Posterior cingulate gyrus (tissue), 11 donors: ENCODE data around the gene VSX1.

Experiments
- DNase-seq, 10 donors: peaks; one replicate each; pipeline versions ENCODE4 v3.0.0 to v3.0.0-alpha.2; 2020 to 2021; ENCODE audit warnings: mixed read lengths in 3 of 10
- intact Hi-C: fragments of 100-400 bp; cut with DNase I; formaldehyde crosslinking; loops from one replicate; pipeline ENCODE4 v1.15.1; 2023

VSX1 gene

GRCh38 chr20:25044261-25044560, 37.7 kb downstream of the VSX1 start:
- intact Hi-C loops, result no loop called here
- peak in 1 of 10 donors; percentile 39 for DNase-seq

GRCh38 chr20:25043499-25044260, 38.3 kb downstream of the VSX1 start:
- DNase-seq, result peak in 3 of 10 donors; percentile 45 to 81 (median 56)
- intact Hi-C loops, result no loop called here

DNA sequence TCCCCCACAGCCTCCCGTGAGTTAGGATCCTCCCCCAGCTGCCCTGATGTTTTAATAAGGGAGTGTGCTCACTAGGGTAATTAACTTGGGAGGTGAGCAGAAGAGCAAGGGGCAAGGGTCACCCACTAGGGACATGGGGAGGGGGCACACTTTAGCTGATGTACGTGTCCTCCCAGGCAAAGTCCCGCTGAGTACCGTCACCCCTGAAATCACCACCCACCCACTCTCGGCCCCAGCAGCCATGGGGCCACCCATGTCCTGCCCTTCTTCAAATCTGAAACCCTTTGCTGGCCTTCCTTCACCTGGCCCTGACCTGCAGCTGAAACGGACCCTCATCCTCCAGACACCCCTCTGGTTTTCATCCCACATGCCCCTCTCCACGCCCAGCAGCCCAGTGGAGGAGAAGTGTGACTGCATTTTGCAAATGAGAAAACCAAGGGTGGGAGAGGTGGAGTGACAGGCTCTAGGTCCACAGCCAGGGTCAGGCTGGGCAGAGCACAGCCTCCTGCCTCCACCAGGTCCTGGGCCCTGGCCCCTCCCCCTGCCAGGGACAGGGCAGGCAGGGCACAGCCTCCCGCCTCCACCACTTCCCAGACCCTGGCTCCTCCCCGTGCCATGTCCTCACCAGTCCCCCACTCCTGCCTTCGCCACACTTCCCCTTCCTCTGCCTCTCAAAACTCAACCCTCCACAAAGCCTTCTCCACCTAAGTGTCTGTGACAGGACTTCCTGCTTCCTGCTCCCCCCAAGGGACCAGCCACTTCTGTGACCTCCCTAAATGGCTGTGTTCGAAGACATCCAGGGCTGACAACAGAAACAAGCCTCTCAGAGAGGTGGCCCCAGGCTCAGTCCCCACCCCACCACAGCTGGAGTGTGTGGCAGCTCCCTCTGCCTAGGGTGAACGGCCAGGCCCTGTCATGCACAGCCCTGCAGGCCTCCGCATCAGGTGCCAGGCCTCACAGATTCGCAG, 39.1 kb downstream of the VSX1 start:
- intact Hi-C loops, result no loop called here
- DNase-seq, result peak in 3 of 10 donors; percentile 66 to 91 (median 73)

GRCh38 chr20:25041813-25042530, 40.0 kb downstream of the VSX1 start:
- intact Hi-C loops, result no loop called here

DNA sequence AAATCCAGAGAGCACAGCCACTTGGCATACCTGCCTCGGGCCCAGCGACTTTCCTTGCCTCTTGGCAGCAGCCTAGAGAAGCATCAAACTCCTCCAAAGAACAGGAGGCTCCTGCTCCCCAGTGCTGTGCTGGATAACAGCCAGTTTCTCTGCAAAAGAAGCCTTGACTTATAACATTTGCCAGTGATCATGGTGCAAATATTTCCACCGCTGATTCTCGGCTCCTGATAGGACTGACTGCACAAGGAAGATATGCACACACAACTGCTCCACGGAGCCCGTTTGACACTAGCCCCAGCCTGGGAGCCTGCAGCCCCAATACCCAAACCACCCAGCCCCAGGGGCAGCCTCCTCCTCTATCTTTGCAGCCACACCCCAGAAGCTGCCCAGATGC, 41.5 kb downstream of the VSX1 start:
- DNase-seq, result peak in 2 of 10 donors; percentile 52 to 79
- intact Hi-C loops, result no loop called here

More at GRCh38 chr20:25041813-25042530, 40.0 kb downstream of the VSX1 start:
- peak in 2 of 10 donors; percentile 72 to 75 for DNase-seq

DNA sequence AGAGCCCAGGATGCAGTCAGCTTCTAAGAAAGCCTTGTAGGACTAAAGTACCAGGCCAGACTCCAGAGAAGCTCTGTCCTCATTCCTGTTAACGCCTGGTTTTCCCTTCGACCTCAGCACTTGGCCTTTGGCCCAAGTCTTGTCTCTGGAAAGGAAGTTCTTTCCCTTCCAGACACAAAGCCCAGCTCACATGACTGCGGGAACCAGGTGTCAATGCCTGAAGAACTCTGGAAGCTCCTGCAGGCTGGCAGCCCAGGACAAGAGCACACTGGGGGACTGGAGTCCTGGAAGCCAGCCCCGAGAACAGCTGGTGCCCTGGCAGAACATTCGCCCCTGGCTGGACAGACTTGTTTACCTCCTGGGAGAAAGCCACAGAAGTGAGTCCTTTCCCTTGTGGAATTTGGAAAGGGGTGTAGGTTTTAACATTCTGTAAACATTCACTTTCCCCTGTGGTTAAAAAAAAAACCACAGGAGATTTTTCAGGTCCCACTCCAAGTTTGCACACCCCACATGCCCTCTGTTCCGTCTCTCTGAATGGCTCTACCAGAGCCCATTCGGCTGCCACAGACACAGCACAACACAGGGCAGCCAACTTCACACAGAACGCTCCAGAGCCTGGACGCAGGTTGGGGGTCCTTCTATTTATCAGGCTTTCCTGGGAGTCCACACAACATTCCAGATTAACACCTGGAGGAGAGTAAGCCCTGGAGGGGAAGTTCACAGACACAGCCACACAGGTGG, 42.1 kb downstream of the VSX1 start:
- intact Hi-C loops, result no loop called here
- DNase-seq, result peak; percentile 55 to 94 (median 75)

- peak in 2 of 10 donors; percentile 66 to 72 for DNase-seq
Observed at GRCh38 chr20:25038591-25039015, 43.3 kb downstream of the VSX1 start.

GRCh38 chr20:25038103-25038410, 43.9 kb downstream of the VSX1 start:
- intact Hi-C loops, result no loop called here
- DNase-seq, result peak in 2 of 10 donors; percentile 11 to 48

More at GRCh38 chr20:25038591-25039015, 43.3 kb downstream of the VSX1 start:
- intact Hi-C loops, result no loop called here

DNA sequence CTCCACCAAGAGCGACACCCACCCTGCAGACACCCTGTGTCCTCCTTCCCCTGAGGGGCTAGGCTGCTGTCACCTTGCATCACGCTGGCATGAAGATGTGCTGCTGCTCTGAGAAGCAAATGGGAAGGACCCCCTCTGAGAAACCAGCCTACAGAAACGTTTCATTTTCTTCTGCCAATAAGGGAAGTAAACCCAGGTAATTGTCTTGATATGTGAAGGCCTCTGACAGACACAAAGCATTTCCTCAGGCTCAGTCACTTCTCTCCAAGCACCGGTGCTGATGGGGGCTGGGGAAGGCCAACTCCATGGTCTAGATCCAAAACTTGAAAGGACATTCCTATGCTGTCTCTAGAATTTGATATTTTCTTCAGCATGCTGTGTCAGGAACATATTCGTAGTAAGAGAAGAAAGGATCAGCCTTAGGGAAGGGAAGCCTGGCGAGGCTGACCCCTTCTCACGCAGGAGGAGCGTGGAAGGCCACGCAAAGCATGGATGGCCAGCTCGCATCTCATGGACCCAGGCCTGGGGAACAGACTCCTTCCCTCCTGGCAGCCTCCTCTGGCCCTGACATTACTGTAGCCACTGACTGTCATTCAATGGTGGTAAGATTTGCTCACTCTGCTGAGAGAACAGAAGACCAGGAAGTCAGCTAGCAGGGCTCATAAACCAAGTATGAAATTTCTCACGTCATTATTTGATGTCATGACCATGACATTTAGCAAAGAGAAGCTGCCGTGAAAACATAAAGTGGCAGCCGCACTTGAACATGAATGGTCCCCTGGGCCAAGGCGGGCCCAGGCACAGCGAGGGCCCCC, 44.4 kb downstream of the VSX1 start:
- peak in 2 of 10 donors; percentile 32 to 71 for DNase-seq
- intact Hi-C loops, result no loop called here

- intact Hi-C loops, result no loop called here
- peak in 1 of 10 donors; percentile 29 for DNase-seq
Observed at GRCh38 chr20:25036331-25036936, 45.5 kb downstream of the VSX1 start.

GRCh38 chr20:25035921-25036320, 46.0 kb downstream of the VSX1 start:
- intact Hi-C loops, result no loop called here
- DNase-seq, result peak in 2 of 10 donors; percentile 4 to 55

DNA sequence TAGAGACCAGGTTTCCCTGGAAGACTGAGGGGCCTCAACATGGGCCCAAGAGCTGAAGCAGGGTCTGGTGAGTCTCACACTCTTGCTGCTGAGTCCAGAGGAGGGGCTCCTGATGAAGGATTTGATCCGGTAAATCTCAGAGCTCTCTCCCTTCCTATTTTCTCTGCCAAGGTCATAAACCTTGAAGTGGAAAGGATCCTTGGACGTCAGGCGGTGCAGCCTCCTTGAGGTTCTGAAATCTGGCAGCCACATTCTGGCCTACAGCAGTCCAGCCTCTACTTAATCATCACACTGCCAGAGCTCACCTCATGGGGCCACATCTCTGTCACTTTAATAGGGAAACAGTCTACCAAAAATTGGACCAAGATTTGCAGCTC, 48.0 kb downstream of the VSX1 start:
- intact Hi-C loops, result loop anchor here (2.0 kb wide), 2 partner anchors 23 to 39 kb away; no protein-coding TSS in a partner anchor
- peak in 2 of 10 donors; percentile 11 to 31 for DNase-seq

DNA sequence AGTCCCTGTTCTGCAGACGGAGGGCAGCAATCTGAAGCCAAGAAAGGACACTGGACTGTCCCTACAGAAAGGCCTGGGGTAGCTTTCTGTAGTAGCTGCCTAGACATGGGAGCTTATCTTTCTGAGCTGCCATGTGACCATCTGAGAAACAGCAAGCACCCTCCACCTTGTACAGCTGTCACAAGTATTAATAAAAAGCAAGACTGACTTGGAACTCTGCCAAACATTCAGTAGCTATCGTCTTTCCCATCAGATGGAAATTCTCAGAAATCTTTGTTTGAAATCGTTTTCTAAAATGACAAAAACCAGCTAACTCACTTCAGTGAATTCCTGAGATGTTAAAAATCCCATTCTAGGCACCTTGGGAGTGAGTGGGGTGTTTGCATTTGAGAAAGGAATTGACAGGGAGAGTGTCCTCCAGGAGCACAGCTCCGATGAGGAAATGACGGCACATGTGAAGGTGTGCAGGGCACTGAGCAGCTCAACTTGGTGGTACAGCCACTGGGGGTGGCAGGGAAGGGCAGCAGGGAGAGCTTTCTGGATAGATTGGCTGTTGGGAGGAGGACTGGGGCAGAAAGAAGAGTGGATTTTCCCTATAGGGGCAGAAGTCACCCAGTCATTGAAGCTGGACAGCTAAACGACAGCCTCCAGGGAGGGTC, 48.5 kb downstream of the VSX1 start:
- peak in 1 of 10 donors; percentile 55 for DNase-seq
- intact Hi-C loops, result loop anchor here (2.0 kb wide), 2 partner anchors 23 to 39 kb away; no protein-coding TSS in a partner anchor

- intact Hi-C loops, result loop anchor here (2.0 kb wide), 2 partner anchors 24 to 38 kb away; no protein-coding TSS in a partner anchor
- DNase-seq, result peak; percentile 84 to 99 (median 92)
Observed at GRCh38 chr20:25032478-25033264, 49.3 kb downstream of the VSX1 start.

DNA sequence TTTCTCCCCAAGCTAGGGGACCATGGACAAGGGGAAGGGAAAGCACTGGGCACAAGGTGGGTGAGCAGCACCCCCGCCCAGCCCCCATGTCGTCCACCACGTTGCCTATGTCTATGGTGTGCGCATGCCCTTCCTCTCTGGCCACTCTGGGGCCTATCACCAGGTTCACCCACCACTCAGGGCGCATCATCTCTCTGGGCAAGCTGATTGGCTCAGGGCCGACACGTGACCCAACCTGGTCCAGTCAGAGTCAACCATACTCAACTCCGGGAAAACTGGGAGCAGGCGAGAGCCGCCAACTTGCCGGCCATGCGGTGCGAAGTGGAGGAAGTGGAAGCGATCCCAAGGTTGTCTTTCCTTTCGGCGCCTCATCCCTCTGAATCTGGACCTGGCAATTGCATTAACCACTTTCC, 49.9 kb downstream of the VSX1 start:
- DNase-seq, result peak in 9 of 10 donors; percentile 42 to 96 (median 73)
- intact Hi-C loops, result loop anchor here (2.0 kb wide), 2 partner anchors 25 to 37 kb away; no protein-coding TSS in a partner anchor

- DNase-seq, result no peak
- intact Hi-C loops, result no loop called here
Observed at GRCh38 chr20:25031241-25031640, 50.7 kb downstream of the VSX1 start.

DNA sequence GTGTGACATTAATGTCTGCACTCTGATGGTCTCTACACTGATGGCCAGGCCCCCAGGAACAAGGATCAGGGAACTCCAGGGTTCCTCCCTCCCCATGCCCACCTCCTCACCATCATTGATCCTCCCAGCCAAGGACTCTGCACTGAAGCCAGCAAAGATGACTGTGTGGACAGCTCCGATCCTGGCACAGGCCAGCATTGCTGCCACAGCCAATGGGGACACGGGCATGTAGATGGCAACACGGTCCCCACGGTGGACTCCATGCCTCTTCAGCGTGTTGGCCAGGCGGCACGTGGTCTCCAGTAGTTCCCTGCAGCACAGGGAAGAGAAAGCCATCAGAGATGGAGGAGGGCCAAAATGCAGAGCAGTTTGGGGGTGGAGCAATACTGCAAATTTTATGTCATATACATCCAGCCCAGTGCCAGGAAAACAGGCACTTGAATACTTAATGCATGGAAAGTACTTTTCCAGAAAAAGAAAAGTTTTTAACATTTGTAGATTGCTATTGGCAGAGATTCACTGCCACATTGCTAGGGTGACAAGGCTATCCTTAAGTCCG, 51.2 kb downstream of the VSX1 start:
- peak in 4 of 10 donors; percentile 28 to 91 (median 70) for DNase-seq
- intact Hi-C loops, result no loop called here
